A549 (cell line): ENCODE results near the gene C4orf17.

ENCODE experiments used
- CTCF ChIP-seq: fragments of >200 bp; sonication (Bioruptor Twin); formaldehyde crosslinking; IDR thresholded peaks from 3 replicates; pipeline ENCODE4 v1.5.1; 2016
- HDAC2 ChIP-seq: fragments of 200-600 bp; sonication (generic); IDR thresholded peaks from 2 replicates; pipeline ENCODE4 v1.6.1; 2016
- POLR2A ChIP-seq: IDR thresholded peaks from 2 replicates; pipeline ENCODE4 v1.6.1; 2012; ENCODE audit warnings: mild to moderate bottlenecking, low read length
- ZNF302 ChIP-seq: fragments of 250-450 bp; sonication (Bioruptor Pico); IDR thresholded peaks from 2 replicates; pipeline ENCODE4 v1.9.0; 2021; ENCODE audit warnings: inconsistent platforms, mild to moderate bottlenecking, moderate library complexity

- no peak for TF ChIP-seq CTCF
- TF ChIP-seq POLR2A: no peak
- TF ChIP-seq HDAC2: no peak
- TF ChIP-seq ZNF302 (CRISPR knock-in tag): no peak
Observed at GRCh38 chr4:99529956-99530355, 19.1 kb downstream of the C4orf17 start.
